Endothelial cell (in vitro differentiated cells): Measurements from ENCODE around the gene DCP2. TPM values are rescaled to one million over a fixed set of nuclear protein-coding genes. Genes with fewer than 3 reads are reported as not detected.

Experiments
- DNase-seq: peaks from one replicate; pipeline ENCODE4 v3.0.0; 2021; ENCODE audit warnings: low spot score
- H3K27ac Mint-ChIP-seq: one replicate; pipeline ENCODE4 v1.8.0; 2021; ENCODE audit warnings: mixed read lengths, inconsistent platforms; ENCODE audit not compliant: unreplicated experiment
- H3K27me3 Mint-ChIP-seq: one replicate; pipeline ENCODE4 v1.8.0; 2021; ENCODE audit warnings: mild to moderate bottlenecking, moderate library complexity, mixed read lengths, inconsistent platforms; ENCODE audit not compliant: unreplicated experiment
- H3K36me3 Mint-ChIP-seq: one replicate; pipeline ENCODE4 v1.8.0; 2021; ENCODE audit warnings: mild to moderate bottlenecking, low read depth, mixed read lengths, inconsistent platforms; ENCODE audit not compliant: unreplicated experiment
- H3K4me1 Mint-ChIP-seq: one replicate; pipeline ENCODE4 v1.8.0; 2021; ENCODE audit warnings: mild to moderate bottlenecking, mixed read lengths, inconsistent platforms; ENCODE audit not compliant: unreplicated experiment
- H3K4me3 Mint-ChIP-seq: one replicate; pipeline ENCODE4 v1.8.0; 2021; ENCODE audit warnings: mild to moderate bottlenecking, mixed read lengths, inconsistent platforms; ENCODE audit not compliant: unreplicated experiment
- H3K9me3 Mint-ChIP-seq: one replicate; pipeline ENCODE4 v1.8.0; 2021; ENCODE audit warnings: mixed read lengths, inconsistent platforms; ENCODE audit not compliant: unreplicated experiment
- CTCF ChIP-seq: fragments of 200-600 bp; sonication (generic); IDR thresholded peaks from one replicate; pipeline ENCODE4 v1.5.0; 2021; ENCODE audit warnings: antibody characterized with exemption; ENCODE audit not compliant: unreplicated experiment
- total RNA-seq: library from RNA; stranded (reverse); fragmentation: NEBNext Ultra II Directional; extraction: Animal tissue kit (Norgen Biotek cat#: 25700); gene quantifications from one replicate; pipeline ENCODE4 v1.2.1, GENCODE V29; 2021; ENCODE audit not compliant: unreplicated experiment

DCP2 gene
- total RNA-seq, 1 donor from 2014 or later = 75.6 TPM

GRCh38 chr5:113036826-113037225 lies 60.2 kb downstream of the DCP2 start:
- no peak overlapping the region for H3K4me3 Mint-ChIP-seq
- peaks cover 33% of the 10 kb centered on the region for H3K36me3 Mint-ChIP-seq
- DNase-seq = no peak
- H3K27me3 Mint-ChIP-seq = peaks cover 7% of the 10 kb centered on the region
- no peak overlapping the region for H3K27ac Mint-ChIP-seq
- TF ChIP-seq CTCF = no peak
- H3K9me3 Mint-ChIP-seq = no peaks in the 10 kb centered on the region
- peaks cover 2% of the 10 kb centered on the region for H3K4me1 Mint-ChIP-seq

- H3K4me3 Mint-ChIP-seq = no peak overlapping the region
- H3K27me3 Mint-ChIP-seq = peaks cover 7% of the 10 kb centered on the region
- H3K9me3 Mint-ChIP-seq = no peaks in the 10 kb centered on the region
- H3K27ac Mint-ChIP-seq = no peak overlapping the region
- no peak for DNase-seq
- H3K36me3 Mint-ChIP-seq = peaks cover 33% of the 10 kb centered on the region
- peaks cover 2% of the 10 kb centered on the region for H3K4me1 Mint-ChIP-seq
- no peak for TF ChIP-seq CTCF
These were observed 61.5 kb downstream of the DCP2 start for GRCh38 chr5:113038136-113038535.

GRCh38 chr5:113038714-113039113 lies 62.1 kb downstream of the DCP2 start:
- peaks cover 7% of the 10 kb centered on the region for H3K27me3 Mint-ChIP-seq
- no peaks in the 10 kb centered on the region for H3K9me3 Mint-ChIP-seq
- H3K36me3 Mint-ChIP-seq = peaks cover 33% of the 10 kb centered on the region
- H3K27ac Mint-ChIP-seq = no peak overlapping the region
- no peak for DNase-seq
- no peak for TF ChIP-seq CTCF
- H3K4me3 Mint-ChIP-seq = no peak overlapping the region
- H3K4me1 Mint-ChIP-seq = peaks cover 2% of the 10 kb centered on the region

- no peak overlapping the region for H3K4me3 Mint-ChIP-seq
- peaks cover 2% of the 10 kb centered on the region for H3K4me1 Mint-ChIP-seq
- no peak for DNase-seq
- no peak for TF ChIP-seq CTCF
- peaks cover 33% of the 10 kb centered on the region for H3K36me3 Mint-ChIP-seq
- peaks cover 7% of the 10 kb centered on the region for H3K27me3 Mint-ChIP-seq
- no peaks in the 10 kb centered on the region for H3K9me3 Mint-ChIP-seq
- H3K27ac Mint-ChIP-seq = no peak overlapping the region
These were observed 62.8 kb downstream of the DCP2 start for GRCh38 chr5:113039229-113039933.

- peaks cover 28% of the 10 kb centered on the region for H3K36me3 Mint-ChIP-seq
- H3K4me1 Mint-ChIP-seq = peaks cover 2% of the 10 kb centered on the region
- H3K27me3 Mint-ChIP-seq = peaks cover 7% of the 10 kb centered on the region
- no peaks in the 10 kb centered on the region for H3K9me3 Mint-ChIP-seq
- no peak overlapping the region for H3K4me3 Mint-ChIP-seq
- no peak for TF ChIP-seq CTCF
- no peak for DNase-seq
- H3K27ac Mint-ChIP-seq = no peak overlapping the region
These were observed 63.3 kb downstream of the DCP2 start for GRCh38 chr5:113039934-113040285.
